ENCODE results near the gene CNTNAP3. TPM values are rescaled to one million over a fixed set of nuclear protein-coding genes. Genes with fewer than 3 reads are reported as not detected.
"Not testable (repeated sequence)": the region's sequence is repeated elsewhere in the genome, so short reads cannot be mapped to it uniquely, and the experiment has no call there.

CNTNAP3 gene
- 0.10 TPM for total RNA-seq

- not testable (repeated sequence) for H3K27me3 ChIP-seq (ENCODE audit: insufficient read depth, low read length); H3K4me1 ChIP-seq (ENCODE audit: insufficient read depth, low read length); H3K4me3 ChIP-seq (ENCODE audit: low read length); H3K9me3 ChIP-seq (ENCODE audit: low read depth, low read length)
These were observed at the start of gene CNTNAP3 for GRCh38 chr9:39287980-39288379. Gene CNTNAP3, minus strand, starts transcription at chr9:39288167. Its CDS starts 103 bp downstream, at chr9:39288064.

GRCh38 chr9:39279995-39280394, 8.0 kb downstream of the CNTNAP3 start:
- not testable (repeated sequence) for H3K4me3 ChIP-seq (ENCODE audit: low read length); H3K27me3 ChIP-seq (ENCODE audit: insufficient read depth, low read length); H3K4me1 ChIP-seq (ENCODE audit: insufficient read depth, low read length); H3K9me3 ChIP-seq (ENCODE audit: low read depth, low read length)

GRCh38 chr9:39242513-39242912, 45.5 kb downstream of the CNTNAP3 start:
- H3K9me3 ChIP-seq (ENCODE audit: low read depth, low read length); H3K4me1 ChIP-seq (ENCODE audit: insufficient read depth, low read length); H3K27me3 ChIP-seq (ENCODE audit: insufficient read depth, low read length); H3K4me3 ChIP-seq (ENCODE audit: low read length): not testable (repeated sequence)

- H3K4me3 ChIP-seq (ENCODE audit: low read length); H3K9me3 ChIP-seq (ENCODE audit: low read depth, low read length); H3K4me1 ChIP-seq (ENCODE audit: insufficient read depth, low read length); H3K27me3 ChIP-seq (ENCODE audit: insufficient read depth, low read length): not testable (repeated sequence)
These were observed 55.6 kb downstream of the CNTNAP3 start for GRCh38 chr9:39232130-39232991.

- H3K9me3 ChIP-seq (ENCODE audit: low read depth, low read length); H3K4me3 ChIP-seq (ENCODE audit: low read length); H3K4me1 ChIP-seq (ENCODE audit: insufficient read depth, low read length); H3K27me3 ChIP-seq (ENCODE audit: insufficient read depth, low read length): not testable (repeated sequence)
These were observed 72.0 kb downstream of the CNTNAP3 start for GRCh38 chr9:39215976-39216375.

- H3K27me3 ChIP-seq (ENCODE audit: insufficient read depth, low read length); H3K4me1 ChIP-seq (ENCODE audit: insufficient read depth, low read length); H3K4me3 ChIP-seq (ENCODE audit: low read length); H3K9me3 ChIP-seq (ENCODE audit: low read depth, low read length): not testable (repeated sequence)
These were observed 78.2 kb downstream of the CNTNAP3 start for GRCh38 chr9:39209773-39210172.

- not testable (repeated sequence) for H3K9me3 ChIP-seq (ENCODE audit: low read depth, low read length); H3K27me3 ChIP-seq (ENCODE audit: insufficient read depth, low read length); H3K4me1 ChIP-seq (ENCODE audit: insufficient read depth, low read length); H3K4me3 ChIP-seq (ENCODE audit: low read length)
These were observed 81.3 kb downstream of the CNTNAP3 start for GRCh38 chr9:39206643-39207042.

GRCh38 chr9:39205842-39206241, 82.1 kb downstream of the CNTNAP3 start:
- H3K4me3 ChIP-seq (ENCODE audit: low read length); H3K27me3 ChIP-seq (ENCODE audit: insufficient read depth, low read length); H3K4me1 ChIP-seq (ENCODE audit: insufficient read depth, low read length); H3K9me3 ChIP-seq (ENCODE audit: low read depth, low read length): not testable (repeated sequence)

GRCh38 chr9:39200412-39200811, 87.6 kb downstream of the CNTNAP3 start:
- H3K27me3 ChIP-seq (ENCODE audit: insufficient read depth, low read length); H3K4me1 ChIP-seq (ENCODE audit: insufficient read depth, low read length); H3K4me3 ChIP-seq (ENCODE audit: low read length); H3K9me3 ChIP-seq (ENCODE audit: low read depth, low read length): not testable (repeated sequence)

GRCh38 chr9:39198000-39198709, 89.8 kb downstream of the CNTNAP3 start:
- H3K4me1 ChIP-seq (ENCODE audit: insufficient read depth, low read length); H3K4me3 ChIP-seq (ENCODE audit: low read length); H3K27me3 ChIP-seq (ENCODE audit: insufficient read depth, low read length); H3K9me3 ChIP-seq (ENCODE audit: low read depth, low read length): not testable (repeated sequence)

GRCh38 chr9:39171370-39171769, 116.6 kb downstream of the CNTNAP3 start:
- H3K9me3 ChIP-seq (ENCODE audit: low read depth, low read length); H3K4me1 ChIP-seq (ENCODE audit: insufficient read depth, low read length); H3K4me3 ChIP-seq (ENCODE audit: low read length); H3K27me3 ChIP-seq (ENCODE audit: insufficient read depth, low read length): not testable (repeated sequence)

- not testable (repeated sequence) for H3K4me1 ChIP-seq (ENCODE audit: insufficient read depth, low read length); H3K4me3 ChIP-seq (ENCODE audit: low read length); H3K27me3 ChIP-seq (ENCODE audit: insufficient read depth, low read length); H3K9me3 ChIP-seq (ENCODE audit: low read depth, low read length)
These were observed 130.3 kb downstream of the CNTNAP3 start for GRCh38 chr9:39157714-39158113.

- not testable (repeated sequence) for H3K27me3 ChIP-seq (ENCODE audit: insufficient read depth, low read length); H3K9me3 ChIP-seq (ENCODE audit: low read depth, low read length); H3K4me3 ChIP-seq (ENCODE audit: low read length); H3K4me1 ChIP-seq (ENCODE audit: insufficient read depth, low read length)
These were observed 155.0 kb downstream of the CNTNAP3 start for GRCh38 chr9:39132826-39133552.

GRCh38 chr9:39121401-39121800, 166.6 kb downstream of the CNTNAP3 start:
- H3K4me3 ChIP-seq (ENCODE audit: low read length); H3K9me3 ChIP-seq (ENCODE audit: low read depth, low read length); H3K4me1 ChIP-seq (ENCODE audit: insufficient read depth, low read length); H3K27me3 ChIP-seq (ENCODE audit: insufficient read depth, low read length): not testable (repeated sequence)

GRCh38 chr9:39111746-39112145, 176.2 kb downstream of the CNTNAP3 start:
- H3K9me3 ChIP-seq (ENCODE audit: low read depth, low read length); H3K27me3 ChIP-seq (ENCODE audit: insufficient read depth, low read length); H3K4me1 ChIP-seq (ENCODE audit: insufficient read depth, low read length); H3K4me3 ChIP-seq (ENCODE audit: low read length): not testable (repeated sequence)

All from mononuclear cell (primary cell).